ENCODE data around the gene UBQLN1. TPM values are rescaled to one million over a fixed set of nuclear protein-coding genes. Genes with fewer than 3 reads are reported as not detected.

UBQLN1 gene
- total RNA-seq, 2 donors from 2014 or later, result 96.8 to 118 TPM

DNA sequence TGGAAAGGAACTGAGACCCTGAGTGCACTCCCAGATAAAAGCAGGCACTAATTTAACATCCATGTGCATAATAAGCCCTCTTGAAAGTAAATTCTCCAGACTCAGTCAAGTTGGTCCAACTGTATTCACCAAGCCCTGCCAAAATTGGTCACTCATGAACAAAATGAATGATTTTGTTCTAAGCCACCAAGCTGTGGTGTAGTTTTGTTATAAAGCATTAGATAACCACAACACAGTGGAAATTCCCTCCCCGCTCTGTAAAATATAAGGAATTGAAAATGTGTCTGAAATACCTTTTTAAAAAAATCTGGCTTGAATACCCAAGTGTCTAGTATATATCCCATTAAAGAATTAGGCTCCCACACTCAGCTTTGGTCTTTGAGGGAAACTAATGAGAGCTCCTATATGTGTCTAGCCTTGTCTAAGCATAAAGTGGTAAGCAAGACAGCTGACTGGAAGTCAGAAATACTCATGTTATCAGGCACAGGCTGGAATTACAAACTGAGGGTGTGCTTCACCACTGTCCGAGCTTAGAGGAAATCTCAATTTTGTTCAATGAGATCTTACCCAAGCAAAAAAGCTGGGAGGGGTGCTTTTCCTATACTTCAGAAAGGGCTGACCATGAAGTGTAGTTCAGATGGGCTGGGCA, 51.6 kb downstream of the UBQLN1 start:
- Mint-ChIP-seq H3K27ac (no peak overlapping the region), H3K36me3 (peaks cover 8 to 33% of the 10 kb centered on the region in 2 donors), H3K9me3 (no peaks in the 10 kb centered on the region)
- DNase-seq (ENCODE audit: low spot score in 2 of 2) (no peak), ATAC-seq (peak in 1 of 2 donors; percentile 14)

DNA sequence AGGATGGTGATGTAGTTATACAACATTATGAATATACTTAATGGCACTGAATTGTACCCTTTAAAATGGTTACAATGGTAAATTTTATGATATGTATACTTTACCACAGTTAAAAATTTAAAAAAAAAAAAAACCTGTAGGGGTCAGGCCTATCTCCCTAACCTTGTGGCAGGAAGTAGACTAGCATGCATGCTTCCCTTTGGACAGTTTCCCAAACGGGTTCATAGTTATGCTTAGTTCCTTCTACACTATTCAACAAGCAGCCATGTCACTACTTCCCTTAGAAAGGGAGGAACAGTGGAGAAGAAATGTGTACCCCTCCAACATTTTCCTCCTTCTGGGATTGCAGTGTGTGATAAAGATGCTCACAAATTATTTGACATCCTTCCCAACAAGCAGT, 52.3 kb downstream of the UBQLN1 start:
- ATAC-seq (no peak), DNase-seq (ENCODE audit: low spot score in 2 of 2) (no peak)
- no peaks in the 10 kb centered on the region for H3K9me3 Mint-ChIP-seq
- H3K27ac Mint-ChIP-seq, result no peak overlapping the region
- peaks cover 8 to 33% of the 10 kb centered on the region in 2 donors for H3K36me3 Mint-ChIP-seq

GRCh38 chr9:83652433-83652832, 55.3 kb downstream of the UBQLN1 start:
- no peak for DNase-seq (ENCODE audit: low spot score in 2 of 2)
- Mint-ChIP-seq H3K9me3 (no peaks in the 10 kb centered on the region), H3K36me3 (peaks cover 11 to 33% of the 10 kb centered on the region in 2 donors), H3K27ac (no peak overlapping the region)
- ATAC-seq, result no peak

DNA sequence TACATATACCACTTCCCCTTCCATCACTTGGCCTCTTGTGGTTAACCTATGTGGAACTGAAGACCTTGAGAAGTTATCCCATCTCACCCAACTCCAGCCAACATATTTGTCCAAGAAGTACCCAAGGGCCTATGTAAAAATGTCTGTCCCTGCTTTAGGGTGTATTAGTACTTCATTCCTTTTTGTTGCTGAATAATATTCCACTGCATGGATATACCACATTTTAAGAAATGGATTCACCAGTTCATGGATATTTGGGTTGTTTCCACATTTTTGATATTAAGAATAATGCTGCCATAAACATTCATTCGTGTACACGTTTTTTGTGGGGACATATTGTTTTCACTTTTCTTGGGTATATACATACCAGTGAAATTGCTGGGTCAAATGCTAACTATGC, 56.2 kb downstream of the UBQLN1 start:
- DNase-seq (ENCODE audit: low spot score in 2 of 2) (no peak), ATAC-seq (no peak)
- Mint-ChIP-seq H3K36me3 (peaks cover 13 to 33% of the 10 kb centered on the region in 2 donors), H3K9me3 (no peaks in the 10 kb centered on the region), H3K27ac (no peak overlapping the region)

GRCh38 chr9:83649515-83649914, 58.2 kb downstream of the UBQLN1 start:
- peak; percentile 15 to 25 for ATAC-seq
- no peak for DNase-seq (ENCODE audit: low spot score in 2 of 2)
- H3K36me3 Mint-ChIP-seq, result peaks cover 13 to 20% of the 10 kb centered on the region in 2 donors
- no peaks in the 10 kb centered on the region for H3K9me3 Mint-ChIP-seq
- H3K27ac Mint-ChIP-seq, result peak overlapping the region in 1 of 2 donors; percentile 51

GRCh38 chr9:83649080-83649479, 58.7 kb downstream of the UBQLN1 start:
- peak in 1 of 2 donors; percentile 79 for DNase-seq (ENCODE audit: low spot score in 2 of 2)
- peak; percentile 82 to 86 for ATAC-seq
- Mint-ChIP-seq H3K27ac (no peak overlapping the region), H3K9me3 (no peaks in the 10 kb centered on the region), H3K36me3 (peaks cover 13 to 16% of the 10 kb centered on the region in 2 donors)

- no peak for ATAC-seq
- Mint-ChIP-seq H3K27ac (peak overlapping the region in 1 of 2 donors; percentile 6), H3K36me3 (peaks cover under 1 to 13% of the 10 kb centered on the region in 2 donors), H3K9me3 (no peaks in the 10 kb centered on the region)
- DNase-seq (ENCODE audit: low spot score in 2 of 2), result no peak
These were observed 61.1 kb downstream of the UBQLN1 start for GRCh38 chr9:83646500-83647239.

- peak in 1 of 2 donors; percentile 6 for ATAC-seq
- no peaks in the 10 kb centered on the region for H3K9me3 Mint-ChIP-seq
- peaks cover 0 to 13% of the 10 kb centered on the region in 2 donors for H3K36me3 Mint-ChIP-seq
- H3K27ac Mint-ChIP-seq, result peak overlapping the region; percentile 38 to 53
- no peak for DNase-seq (ENCODE audit: low spot score in 2 of 2)
These were observed 65.0 kb downstream of the UBQLN1 start for GRCh38 chr9:83642793-83643192.

- ATAC-seq (no peak), DNase-seq (ENCODE audit: low spot score in 2 of 2) (no peak)
- peaks cover 0 to 7% of the 10 kb centered on the region in 2 donors for H3K36me3 Mint-ChIP-seq
- no peaks in the 10 kb centered on the region for H3K9me3 Mint-ChIP-seq
- no peak overlapping the region for H3K27ac Mint-ChIP-seq
These were observed 68.5 kb downstream of the UBQLN1 start for GRCh38 chr9:83639266-83639665.

GRCh38 chr9:83637389-83637788, 70.4 kb downstream of the UBQLN1 start:
- no peak for ATAC-seq
- no peak for DNase-seq (ENCODE audit: low spot score in 2 of 2)
- Mint-ChIP-seq H3K36me3 (no peaks in the 10 kb centered on the region), H3K9me3 (no peaks in the 10 kb centered on the region), H3K27ac (peak overlapping the region in 1 of 2 donors; percentile 48)

- Mint-ChIP-seq H3K9me3 (no peaks in the 10 kb centered on the region), H3K27ac (peak overlapping the region in 1 of 2 donors; percentile 48), H3K36me3 (no peaks in the 10 kb centered on the region)
- DNase-seq (ENCODE audit: low spot score in 2 of 2), result no peak
- peak in 1 of 2 donors; percentile 59 for ATAC-seq
These were observed 70.9 kb downstream of the UBQLN1 start for GRCh38 chr9:83636813-83637212.

- Mint-ChIP-seq H3K9me3 (no peaks in the 10 kb centered on the region), H3K36me3 (peaks cover 0 to 14% of the 10 kb centered on the region in 2 donors), H3K27ac (no peak overlapping the region)
- ATAC-seq (no peak), DNase-seq (ENCODE audit: low spot score in 2 of 2) (no peak)
These were observed 74.1 kb downstream of the UBQLN1 start for GRCh38 chr9:83633676-83634075.

- no peaks in the 10 kb centered on the region for H3K9me3 Mint-ChIP-seq
- no peak for ATAC-seq
- DNase-seq (ENCODE audit: low spot score in 2 of 2), result no peak
- H3K36me3 Mint-ChIP-seq, result peaks cover 0 to 14% of the 10 kb centered on the region in 2 donors
- no peak overlapping the region for H3K27ac Mint-ChIP-seq
These were observed 74.5 kb downstream of the UBQLN1 start for GRCh38 chr9:83633255-83633654.

DNA sequence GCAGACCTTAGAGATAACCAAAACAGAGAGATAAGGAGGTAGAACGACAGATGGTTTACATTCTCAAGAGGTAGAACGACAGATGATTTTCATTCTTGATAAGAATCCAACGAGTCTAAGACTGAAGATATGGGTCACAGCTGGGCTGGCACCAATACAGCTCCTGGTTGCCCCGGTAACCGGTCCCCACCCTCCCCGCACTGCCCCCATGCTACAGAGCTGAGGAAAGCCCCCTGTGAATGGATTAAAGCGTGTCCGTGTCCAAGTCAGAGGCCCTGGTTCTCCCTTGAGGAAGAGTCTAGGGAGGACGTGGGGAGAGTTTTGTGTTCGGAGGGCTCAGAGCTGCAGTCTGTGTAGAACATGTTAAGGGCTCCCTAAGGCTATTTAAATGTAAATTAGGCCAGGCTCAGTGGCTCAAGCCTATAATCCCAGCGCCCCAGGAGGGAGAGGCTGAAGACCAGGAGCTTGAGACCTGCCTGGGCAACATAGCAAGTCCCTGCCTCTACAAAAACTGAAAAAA, 76.8 kb downstream of the UBQLN1 start:
- peaks cover 0 to 24% of the 10 kb centered on the region in 2 donors for H3K36me3 Mint-ChIP-seq
- DNase-seq (ENCODE audit: low spot score in 2 of 2) (no peak), ATAC-seq (no peak)
- H3K27ac Mint-ChIP-seq, result no peak overlapping the region
- H3K9me3 Mint-ChIP-seq, result no peaks in the 10 kb centered on the region

- Mint-ChIP-seq H3K9me3 (no peaks in the 10 kb centered on the region), H3K27ac (peak overlapping the region; percentile 19 to 87), H3K36me3 (peaks cover 0 to 25% of the 10 kb centered on the region in 2 donors)
- DNase-seq (ENCODE audit: low spot score in 2 of 2), result no peak
- no peak for ATAC-seq
These were observed 78.2 kb downstream of the UBQLN1 start for GRCh38 chr9:83629433-83630104.

- DNase-seq (ENCODE audit: low spot score in 2 of 2) (no peak), ATAC-seq (peak; percentile 33 to 47)
- no peaks in the 10 kb centered on the region for H3K9me3 Mint-ChIP-seq
- H3K36me3 Mint-ChIP-seq, result peaks cover 0 to 30% of the 10 kb centered on the region in 2 donors
- no peak overlapping the region for H3K27ac Mint-ChIP-seq
These were observed 79.2 kb downstream of the UBQLN1 start for GRCh38 chr9:83628540-83628939.

- H3K36me3 Mint-ChIP-seq, result peaks cover 6 to 30% of the 10 kb centered on the region in 2 donors
- H3K27ac Mint-ChIP-seq, result peak overlapping the region; percentile 10 to 93
- DNase-seq (ENCODE audit: low spot score in 2 of 2) (no peak), ATAC-seq (peak in 1 of 2 donors; percentile 63)
- no peaks in the 10 kb centered on the region for H3K9me3 Mint-ChIP-seq
These were observed 82.6 kb downstream of the UBQLN1 start for GRCh38 chr9:83625178-83625577.

Data from activated naive CD4-positive, alpha-beta T cell treated with anti-CD3 and anti-CD28 coated beads, Interleukin-2, amount 50 U/mL, for 72 hours (primary cell).